K562 (cell line): Measurements from ENCODE around the gene CDKN2C. TPM values are rescaled to one million over a fixed set of nuclear protein-coding genes. Genes with fewer than 3 reads are reported as not detected.
A peak's percentile ranks its signal among the peaks of the same experiment; 100 is the strongest.

Experiments
- CHD4 ChIP-seq: fragments of 200-600 bp; sonication (generic); IDR thresholded peaks from 3 replicates; pipeline ENCODE4 v1.6.1; 2012; ENCODE audit warnings: low read depth, mild to moderate bottlenecking, mixed read lengths, low read length, inconsistent platforms; ENCODE audit not compliant: insufficient read depth, insufficient replicate concordance, poor library complexity, severe bottlenecking
- GMEB1 ChIP-seq: fragments of 250-450 bp; sonication (Bioruptor Pico); IDR thresholded peaks from 2 replicates; pipeline ENCODE4 v1.4.0; 2020; ENCODE audit warnings: mild to moderate bottlenecking
- NR3C1 ChIP-seq: sonication (generic); formaldehyde crosslinking; IDR thresholded peaks from 2 replicates; pipeline ENCODE4 v1.8.1; 2022; ENCODE audit warnings: missing genetic modification reagents
- SIRT6 ChIP-seq: IDR thresholded peaks from one replicate; pipeline ENCODE4 v1.6.1; 2012; ENCODE audit warnings: low read depth, mild to moderate bottlenecking, control low read depth, inconsistent platforms, low read length, moderate library complexity
- ZFP30 ChIP-seq: fragments of 250-450 bp; sonication (Bioruptor Pico); IDR thresholded peaks from 2 replicates; pipeline ENCODE4 v1.8.0; 2022; ENCODE audit warnings: moderate library complexity, mild to moderate bottlenecking, inconsistent platforms, borderline replicate concordance
- ZKSCAN8 ChIP-seq: fragments of 200-800 bp; sonication (Bioruptor generic); IDR thresholded peaks from 2 replicates; pipeline ENCODE4 v1.6.1; 2016; ENCODE audit warnings: missing genetic modification characterization, missing compliant biosample characterization
- ZNF644 ChIP-seq: fragments of 200-800 bp; sonication (Bioruptor generic); IDR thresholded peaks from 2 replicates; pipeline ENCODE4 v1.6.1; 2016; ENCODE audit warnings: low read depth, missing genetic modification characterization, missing compliant biosample characterization
- polyA plus RNA-seq, 8 experiments: library from polyadenylated mRNA; depleted of rRNA in 4 of 8; stranded (reverse) in 5 of 8; unstranded in 3 of 8; fragments of >200 nt; fragmentation: Nextera tagmentation in 2 of 8; fragmentation: Illumina TruSeq in 1 of 8; extraction: Ambion mirVana in 2 of 8; extraction: Trizol in 1 of 8; gene quantifications; 2 replicates each; pipeline versions ENCODE4 v1.2.1 to v1.2.3, GENCODE V29; 2011 to 2014; ENCODE audit warnings: inconsistent platforms in 1 of 8, missing spikeins in 1 of 8
- total RNA-seq, 7 experiments: library from RNA; depleted of rRNA in 6 of 7; stranded (reverse); fragments of >200 nt in 6 of 7; fragmentation: Illumina TruSeq in 2 of 7; extraction: Trizol in 2 of 7; gene quantifications; 2 replicates each; pipeline versions ENCODE4 v1.2.1 to v1.2.3, GENCODE V29; 2011 to 2021; ENCODE audit warnings: low replicate concordance in 1 of 7
- TF ChIP-seq, protein P1 (sequence below), 2 experiments: fragments of 450-650 bp in 1 of 2; sonication (generic) in 1 of 2; formaldehyde crosslinking; conservative IDR thresholded peaks; 2 replicates each; pipeline versions ENCODE4 v1.4.0 to v1.8.1; 2020 to 2022; ENCODE audit warnings: mild to moderate bottlenecking in 1 of 2, missing genetic modification reagents in 1 of 2
- TF ChIP-seq, protein P2 (sequence below): fragments of 200-600 bp; sonication (generic); IDR thresholded peaks from one replicate; pipeline ENCODE4 v1.6.1; 2012; ENCODE audit warnings: mild to moderate bottlenecking, low read depth, low read length, inconsistent platforms

Gene CDKN2C
- total and polyA plus RNA-seq, 9 of the 15 experiments (the other 6 are each of a cell fraction or from before 2014, with no cell fraction given) = 11.9 to 74.3 (median 45.9) TPM

GRCh38 chr1:50968158-50968820, 1.8 kb upstream of the CDKN2C start (continued):
- TF ChIP-seq, protein P1, sequence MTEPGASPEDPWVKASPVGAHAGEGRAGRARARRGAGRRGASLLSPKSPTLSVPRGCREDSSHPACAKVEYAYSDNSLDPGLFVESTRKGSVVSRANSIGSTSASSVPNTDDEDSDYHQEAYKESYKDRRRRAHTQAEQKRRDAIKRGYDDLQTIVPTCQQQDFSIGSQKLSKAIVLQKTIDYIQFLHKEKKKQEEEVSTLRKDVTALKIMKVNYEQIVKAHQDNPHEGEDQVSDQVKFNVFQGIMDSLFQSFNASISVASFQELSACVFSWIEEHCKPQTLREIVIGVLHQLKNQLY (CRISPR knock-in tag; conservative IDR thresholded peaks at IDR 0.05) = no peak
- TF ChIP-seq CHD4 = no peak
- TF ChIP-seq SIRT6 = no peak
- TF ChIP-seq NR3C1 (CRISPR knock-in tag) = peak; percentile 79
- TF ChIP-seq GMEB1 (CRISPR knock-in tag) = no peak
- TF ChIP-seq ZKSCAN8 (CRISPR knock-in tag) = no peak
- TF ChIP-seq, protein P2, sequence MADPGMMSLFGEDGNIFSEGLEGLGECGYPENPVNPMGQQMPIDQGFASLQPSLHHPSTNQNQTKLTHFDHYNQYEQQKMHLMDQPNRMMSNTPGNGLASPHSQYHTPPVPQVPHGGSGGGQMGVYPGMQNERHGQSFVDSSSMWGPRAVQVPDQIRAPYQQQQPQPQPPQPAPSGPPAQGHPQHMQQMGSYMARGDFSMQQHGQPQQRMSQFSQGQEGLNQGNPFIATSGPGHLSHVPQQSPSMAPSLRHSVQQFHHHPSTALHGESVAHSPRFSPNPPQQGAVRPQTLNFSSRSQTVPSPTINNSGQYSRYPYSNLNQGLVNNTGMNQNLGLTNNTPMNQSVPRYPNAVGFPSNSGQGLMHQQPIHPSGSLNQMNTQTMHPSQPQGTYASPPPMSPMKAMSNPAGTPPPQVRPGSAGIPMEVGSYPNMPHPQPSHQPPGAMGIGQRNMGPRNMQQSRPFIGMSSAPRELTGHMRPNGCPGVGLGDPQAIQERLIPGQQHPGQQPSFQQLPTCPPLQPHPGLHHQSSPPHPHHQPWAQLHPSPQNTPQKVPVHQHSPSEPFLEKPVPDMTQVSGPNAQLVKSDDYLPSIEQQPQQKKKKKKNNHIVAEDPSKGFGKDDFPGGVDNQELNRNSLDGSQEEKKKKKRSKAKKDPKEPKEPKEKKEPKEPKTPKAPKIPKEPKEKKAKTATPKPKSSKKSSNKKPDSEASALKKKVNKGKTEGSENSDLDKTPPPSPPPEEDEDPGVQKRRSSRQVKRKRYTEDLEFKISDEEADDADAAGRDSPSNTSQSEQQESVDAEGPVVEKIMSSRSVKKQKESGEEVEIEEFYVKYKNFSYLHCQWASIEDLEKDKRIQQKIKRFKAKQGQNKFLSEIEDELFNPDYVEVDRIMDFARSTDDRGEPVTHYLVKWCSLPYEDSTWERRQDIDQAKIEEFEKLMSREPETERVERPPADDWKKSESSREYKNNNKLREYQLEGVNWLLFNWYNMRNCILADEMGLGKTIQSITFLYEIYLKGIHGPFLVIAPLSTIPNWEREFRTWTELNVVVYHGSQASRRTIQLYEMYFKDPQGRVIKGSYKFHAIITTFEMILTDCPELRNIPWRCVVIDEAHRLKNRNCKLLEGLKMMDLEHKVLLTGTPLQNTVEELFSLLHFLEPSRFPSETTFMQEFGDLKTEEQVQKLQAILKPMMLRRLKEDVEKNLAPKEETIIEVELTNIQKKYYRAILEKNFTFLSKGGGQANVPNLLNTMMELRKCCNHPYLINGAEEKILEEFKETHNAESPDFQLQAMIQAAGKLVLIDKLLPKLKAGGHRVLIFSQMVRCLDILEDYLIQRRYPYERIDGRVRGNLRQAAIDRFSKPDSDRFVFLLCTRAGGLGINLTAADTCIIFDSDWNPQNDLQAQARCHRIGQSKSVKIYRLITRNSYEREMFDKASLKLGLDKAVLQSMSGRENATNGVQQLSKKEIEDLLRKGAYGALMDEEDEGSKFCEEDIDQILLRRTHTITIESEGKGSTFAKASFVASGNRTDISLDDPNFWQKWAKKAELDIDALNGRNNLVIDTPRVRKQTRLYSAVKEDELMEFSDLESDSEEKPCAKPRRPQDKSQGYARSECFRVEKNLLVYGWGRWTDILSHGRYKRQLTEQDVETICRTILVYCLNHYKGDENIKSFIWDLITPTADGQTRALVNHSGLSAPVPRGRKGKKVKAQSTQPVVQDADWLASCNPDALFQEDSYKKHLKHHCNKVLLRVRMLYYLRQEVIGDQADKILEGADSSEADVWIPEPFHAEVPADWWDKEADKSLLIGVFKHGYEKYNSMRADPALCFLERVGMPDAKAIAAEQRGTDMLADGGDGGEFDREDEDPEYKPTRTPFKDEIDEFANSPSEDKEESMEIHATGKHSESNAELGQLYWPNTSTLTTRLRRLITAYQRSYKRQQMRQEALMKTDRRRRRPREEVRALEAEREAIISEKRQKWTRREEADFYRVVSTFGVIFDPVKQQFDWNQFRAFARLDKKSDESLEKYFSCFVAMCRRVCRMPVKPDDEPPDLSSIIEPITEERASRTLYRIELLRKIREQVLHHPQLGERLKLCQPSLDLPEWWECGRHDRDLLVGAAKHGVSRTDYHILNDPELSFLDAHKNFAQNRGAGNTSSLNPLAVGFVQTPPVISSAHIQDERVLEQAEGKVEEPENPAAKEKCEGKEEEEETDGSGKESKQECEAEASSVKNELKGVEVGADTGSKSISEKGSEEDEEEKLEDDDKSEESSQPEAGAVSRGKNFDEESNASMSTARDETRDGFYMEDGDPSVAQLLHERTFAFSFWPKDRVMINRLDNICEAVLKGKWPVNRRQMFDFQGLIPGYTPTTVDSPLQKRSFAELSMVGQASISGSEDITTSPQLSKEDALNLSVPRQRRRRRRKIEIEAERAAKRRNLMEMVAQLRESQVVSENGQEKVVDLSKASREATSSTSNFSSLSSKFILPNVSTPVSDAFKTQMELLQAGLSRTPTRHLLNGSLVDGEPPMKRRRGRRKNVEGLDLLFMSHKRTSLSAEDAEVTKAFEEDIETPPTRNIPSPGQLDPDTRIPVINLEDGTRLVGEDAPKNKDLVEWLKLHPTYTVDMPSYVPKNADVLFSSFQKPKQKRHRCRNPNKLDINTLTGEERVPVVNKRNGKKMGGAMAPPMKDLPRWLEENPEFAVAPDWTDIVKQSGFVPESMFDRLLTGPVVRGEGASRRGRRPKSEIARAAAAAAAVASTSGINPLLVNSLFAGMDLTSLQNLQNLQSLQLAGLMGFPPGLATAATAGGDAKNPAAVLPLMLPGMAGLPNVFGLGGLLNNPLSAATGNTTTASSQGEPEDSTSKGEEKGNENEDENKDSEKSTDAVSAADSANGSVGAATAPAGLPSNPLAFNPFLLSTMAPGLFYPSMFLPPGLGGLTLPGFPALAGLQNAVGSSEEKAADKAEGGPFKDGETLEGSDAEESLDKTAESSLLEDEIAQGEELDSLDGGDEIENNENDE = no peak
- TF ChIP-seq ZNF644 = no peak; the same call in 1 of the 2 replicates
- TF ChIP-seq ZFP30 (CRISPR knock-in tag) = no peak
